ENCODE results near the gene SNX5. TPM values are rescaled to one million over a fixed set of nuclear protein-coding genes. Genes with fewer than 3 reads are reported as not detected.

Gene SNX5
- total RNA-seq, 2 donors from 2014 or later, result 48.3 to 84.8 TPM

GRCh38 chr20:17946572-17947473, 21.8 kb downstream of the SNX5 start:
- H3K27me3 ChIP-seq (replicated peaks; ENCODE audit: insufficient read depth), result no peaks in the 10 kb centered on the region
- 76% methylated on average over 6 of the region's 6 CpGs for WGBS
- DNase-seq (ENCODE audit: low spot score), result no peak
- H3K4me3 ChIP-seq, result no peak overlapping the region
- peaks cover 0 to 7% of the 10 kb centered on the region in 2 donors for H3K36me3 ChIP-seq
- no peak overlapping the region for H3K27ac ChIP-seq
- H3K9me3 ChIP-seq, result no peaks in the 10 kb centered on the region
- intact Hi-C loops (cut with DNase I), result loop anchor here (5.0 kb wide), 1 partner anchor 45 kb away; no protein-coding TSS in a partner anchor
- TF ChIP-seq CTCF (IDR thresholded peaks at IDR 0.05) (no peak), POLR2A (IDR thresholded peaks at IDR 0.05) (no peak), POLR2AphosphoS5 (IDR thresholded peaks at IDR 0.05) (no peak)
- H3K4me1 ChIP-seq (replicated peaks), result no peaks in the 10 kb centered on the region

GRCh38 chr20:17946040-17946439, 22.6 kb downstream of the SNX5 start:
- TF ChIP-seq CTCF (IDR thresholded peaks at IDR 0.05), result no peak
- no peak for TF ChIP-seq POLR2A (IDR thresholded peaks at IDR 0.05)
- no peak for TF ChIP-seq POLR2AphosphoS5 (IDR thresholded peaks at IDR 0.05)
- no peak overlapping the region for H3K27ac ChIP-seq
- intact Hi-C loops (cut with DNase I), result loop anchor here (5.0 kb wide), 1 partner anchor 46 kb away; no protein-coding TSS in a partner anchor
- H3K36me3 ChIP-seq, result peaks cover 0 to 7% of the 10 kb centered on the region in 2 donors
- no peak for DNase-seq (ENCODE audit: low spot score)
- H3K4me1 ChIP-seq (replicated peaks), result no peaks in the 10 kb centered on the region
- no peaks in the 10 kb centered on the region for H3K9me3 ChIP-seq
- no peak overlapping the region for H3K4me3 ChIP-seq
- H3K27me3 ChIP-seq (replicated peaks; ENCODE audit: insufficient read depth), result no peaks in the 10 kb centered on the region
- WGBS, result 92% methylated on average over 5 of the region's 5 CpGs

- Histone ChIP-seq H3K36me3 (peaks cover 0 to 3% of the 10 kb centered on the region in 2 donors), H3K27ac (no peak overlapping the region)
Measured at GRCh38 chr20:17944854-17945474, 23.6 kb downstream of the SNX5 start.

DNA sequence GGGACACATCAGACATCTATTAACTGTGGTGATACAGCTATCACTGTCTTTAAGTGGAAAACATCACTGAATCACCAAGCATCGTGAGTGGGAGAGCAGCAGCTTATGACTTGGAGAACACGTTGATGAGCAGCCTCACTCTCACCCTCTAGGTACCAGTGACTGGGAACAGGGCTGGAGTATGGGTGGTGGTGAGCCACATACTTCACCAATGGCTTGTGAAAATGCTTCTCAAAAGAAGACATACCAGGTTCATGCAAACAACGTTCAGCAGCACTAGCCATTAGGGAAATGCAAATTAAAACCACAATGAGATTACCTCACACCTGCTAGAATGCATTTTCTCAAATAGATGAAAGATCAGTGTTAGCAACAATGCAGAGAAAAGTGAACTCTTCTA, 25.3 kb downstream of the SNX5 start:
- Histone ChIP-seq H3K36me3 (peaks cover 0 to 2% of the 10 kb centered on the region in 2 donors), H3K9me3 (no peaks in the 10 kb centered on the region), H3K27ac (no peak overlapping the region), H3K4me3 (no peak overlapping the region), H3K4me1 (replicated peaks) (no peaks in the 10 kb centered on the region), H3K27me3 (replicated peaks; ENCODE audit: insufficient read depth) (no peaks in the 10 kb centered on the region)
- no peak for TF ChIP-seq POLR2AphosphoS5 (IDR thresholded peaks at IDR 0.05)
- no peak for TF ChIP-seq CTCF (IDR thresholded peaks at IDR 0.05)
- TF ChIP-seq POLR2A (IDR thresholded peaks at IDR 0.05), result no peak
- 58% methylated on average over 3 of the region's 3 CpGs for WGBS
- DNase-seq (ENCODE audit: low spot score), result no peak
- intact Hi-C loops (cut with DNase I), result no loop called here

More at GRCh38 chr20:17944854-17945474, 23.6 kb downstream of the SNX5 start:
- no peak for DNase-seq (ENCODE audit: low spot score)
- TF ChIP-seq POLR2AphosphoS5 (IDR thresholded peaks at IDR 0.05), result no peak
- TF ChIP-seq CTCF (IDR thresholded peaks at IDR 0.05), result no peak
- TF ChIP-seq POLR2A (IDR thresholded peaks at IDR 0.05), result no peak
- Histone ChIP-seq H3K27me3 (replicated peaks; ENCODE audit: insufficient read depth) (no peaks in the 10 kb centered on the region), H3K4me1 (replicated peaks) (no peaks in the 10 kb centered on the region), H3K9me3 (no peaks in the 10 kb centered on the region), H3K4me3 (no peak overlapping the region)
- intact Hi-C loops (cut with DNase I), result loop anchor here (5.0 kb wide), 1 partner anchor 47 kb away; no protein-coding TSS in a partner anchor
- 92% methylated on average over 4 of the region's 4 CpGs for WGBS

All from prostate gland (tissue), 2 donors.